IPS-20b (cell line): ENCODE data around the gene DCT.

ENCODE experiments used
- H3K27ac ChIP-seq: one replicate; pipeline ENCODE4 v1.5.1; 2013; ENCODE audit warnings: low read length
- H3K27me3 ChIP-seq: 2 replicates; pipeline ENCODE4 v1.6.1; 2013; ENCODE audit warnings: mild to moderate bottlenecking, low read length, inconsistent platforms; ENCODE audit not compliant: insufficient read depth
- H3K36me3 ChIP-seq: 2 replicates; pipeline ENCODE4 v1.6.1; 2013; ENCODE audit warnings: low read depth, mild to moderate bottlenecking, inconsistent platforms, low read length, moderate library complexity; ENCODE audit not compliant: insufficient read depth
- H3K4me1 ChIP-seq: 2 replicates; pipeline ENCODE4 v1.6.1; 2013; ENCODE audit warnings: mild to moderate bottlenecking, control low read depth, inconsistent platforms, low read length, moderate library complexity; ENCODE audit not compliant: insufficient read depth
- H3K4me3 ChIP-seq: 2 replicates; pipeline ENCODE4 v1.5.1; 2013; ENCODE audit warnings: mild to moderate bottlenecking, low read length, inconsistent platforms
- H3K9ac ChIP-seq: 2 replicates; pipeline ENCODE4 v1.6.1; 2013; ENCODE audit warnings: low read depth, mild to moderate bottlenecking, inconsistent platforms, low read length, moderate library complexity
- H3K9me3 ChIP-seq: 2 replicates; pipeline ENCODE4 v1.6.1; 2013; ENCODE audit warnings: mild to moderate bottlenecking, low read depth, low read length, inconsistent platforms; ENCODE audit not compliant: insufficient read depth

Gene DCT

DNA sequence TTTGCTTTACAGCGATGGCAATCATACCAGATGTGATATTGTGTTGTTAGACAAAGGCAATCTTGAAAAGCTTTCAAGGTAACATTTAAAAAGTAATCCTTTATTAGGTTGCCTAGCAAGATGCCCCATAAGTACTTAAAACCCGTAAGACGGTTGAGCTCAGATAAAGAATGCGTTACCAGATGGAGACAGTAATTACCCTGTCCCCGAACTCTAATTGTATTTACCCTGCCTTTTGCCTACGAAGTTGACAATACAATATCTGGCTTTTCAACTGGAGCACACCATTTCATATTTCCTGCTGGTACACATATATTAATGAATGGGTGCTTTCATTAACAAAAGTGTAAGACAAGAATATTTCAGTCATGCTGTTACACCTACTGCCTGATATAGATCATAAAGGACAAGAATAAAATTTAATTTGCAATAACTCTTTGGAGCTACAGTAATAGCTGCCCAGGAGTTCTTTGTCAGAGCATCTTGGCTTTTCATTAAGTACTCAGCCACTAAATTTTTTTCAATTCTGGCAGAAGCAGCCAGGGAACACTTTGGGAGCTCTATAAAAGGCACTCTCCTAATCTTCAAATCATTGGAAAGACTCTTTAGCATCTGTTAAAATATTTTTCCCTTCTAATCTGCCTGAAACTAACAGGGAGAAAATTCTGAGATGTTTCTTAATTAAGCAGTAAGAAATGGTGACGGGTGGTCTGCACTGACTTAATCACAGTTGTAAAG is 63.8 kb downstream of the DCT start:
- H3K27ac ChIP-seq: no peak overlapping the region
- no peaks in the 10 kb centered on the region for H3K36me3 ChIP-seq
- H3K9ac ChIP-seq: no peak overlapping the region
- H3K4me3 ChIP-seq: no peak overlapping the region
- no peaks in the 10 kb centered on the region for H3K4me1 ChIP-seq
- H3K9me3 ChIP-seq: no peaks in the 10 kb centered on the region
- H3K27me3 ChIP-seq: no peaks in the 10 kb centered on the region

DNA sequence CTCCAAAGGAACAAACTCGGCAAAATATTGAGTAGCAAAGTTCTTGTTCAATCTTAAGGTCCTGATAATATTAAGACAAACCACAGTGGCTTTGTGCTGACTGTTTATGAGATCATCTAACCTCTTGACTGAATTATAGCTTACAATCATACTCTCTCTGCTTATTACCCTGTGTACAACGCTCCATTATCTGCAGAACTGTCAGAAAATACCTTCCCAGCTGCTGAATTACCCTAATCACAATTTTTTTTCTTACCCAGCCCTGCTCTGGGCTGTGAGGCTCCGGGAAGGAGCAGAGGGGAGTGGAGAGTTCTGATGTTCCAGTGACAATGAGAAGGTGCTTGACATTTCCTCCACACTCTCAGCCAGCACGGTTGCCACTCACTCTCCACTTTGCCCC is 64.8 kb downstream of the DCT start:
- H3K27me3 ChIP-seq: no peaks in the 10 kb centered on the region
- H3K36me3 ChIP-seq: no peaks in the 10 kb centered on the region
- H3K9me3 ChIP-seq: no peaks in the 10 kb centered on the region
- no peak overlapping the region for H3K4me3 ChIP-seq
- no peak overlapping the region for H3K9ac ChIP-seq
- H3K4me1 ChIP-seq: no peaks in the 10 kb centered on the region
- no peak overlapping the region for H3K27ac ChIP-seq

DNA sequence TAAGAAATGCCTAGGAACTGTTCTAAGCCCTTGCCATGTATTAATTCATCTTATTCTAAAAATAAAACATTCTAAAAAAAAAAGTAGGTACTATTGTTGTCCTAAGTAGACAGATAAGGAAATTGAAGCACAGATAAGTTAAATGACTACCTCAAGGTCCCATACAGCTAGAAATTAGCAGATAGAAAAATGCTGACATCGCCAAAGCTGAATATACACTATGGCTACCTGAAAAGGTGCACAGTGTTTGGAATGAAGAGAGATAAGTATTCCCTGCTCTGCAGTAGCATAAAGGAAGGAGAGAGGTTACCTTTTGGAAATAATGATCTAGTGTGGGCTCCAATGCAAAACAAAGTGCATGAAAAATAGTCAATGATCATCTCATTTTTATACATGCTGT is 65.3 kb downstream of the DCT start:
- Histone ChIP-seq H3K4me1 (no peaks in the 10 kb centered on the region), H3K9ac (no peak overlapping the region), H3K27me3 (no peaks in the 10 kb centered on the region), H3K36me3 (no peaks in the 10 kb centered on the region), H3K9me3 (no peaks in the 10 kb centered on the region), H3K27ac (no peak overlapping the region), H3K4me3 (no peak overlapping the region)

DNA sequence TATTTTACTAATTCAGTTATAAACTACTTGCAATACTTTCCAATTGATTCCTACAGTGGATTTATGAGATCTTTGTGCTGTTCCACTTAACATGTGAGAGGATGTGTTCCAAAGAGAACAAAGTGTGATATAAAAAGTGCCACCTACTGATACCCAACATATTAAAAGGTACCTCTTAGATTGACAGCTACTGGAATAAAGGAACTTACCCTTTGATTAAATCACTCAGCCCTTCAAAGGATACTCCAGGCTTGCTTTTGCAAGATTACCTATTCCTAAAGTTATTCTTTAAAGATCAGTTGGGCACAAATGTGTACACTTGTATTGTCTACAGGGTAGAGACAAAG is 65.9 kb downstream of the DCT start:
- no peaks in the 10 kb centered on the region for H3K27me3 ChIP-seq
- no peaks in the 10 kb centered on the region for H3K4me1 ChIP-seq
- H3K36me3 ChIP-seq: no peaks in the 10 kb centered on the region
- H3K9me3 ChIP-seq: no peaks in the 10 kb centered on the region
- no peak overlapping the region for H3K4me3 ChIP-seq
- H3K9ac ChIP-seq: no peak overlapping the region
- no peak overlapping the region for H3K27ac ChIP-seq

DNA sequence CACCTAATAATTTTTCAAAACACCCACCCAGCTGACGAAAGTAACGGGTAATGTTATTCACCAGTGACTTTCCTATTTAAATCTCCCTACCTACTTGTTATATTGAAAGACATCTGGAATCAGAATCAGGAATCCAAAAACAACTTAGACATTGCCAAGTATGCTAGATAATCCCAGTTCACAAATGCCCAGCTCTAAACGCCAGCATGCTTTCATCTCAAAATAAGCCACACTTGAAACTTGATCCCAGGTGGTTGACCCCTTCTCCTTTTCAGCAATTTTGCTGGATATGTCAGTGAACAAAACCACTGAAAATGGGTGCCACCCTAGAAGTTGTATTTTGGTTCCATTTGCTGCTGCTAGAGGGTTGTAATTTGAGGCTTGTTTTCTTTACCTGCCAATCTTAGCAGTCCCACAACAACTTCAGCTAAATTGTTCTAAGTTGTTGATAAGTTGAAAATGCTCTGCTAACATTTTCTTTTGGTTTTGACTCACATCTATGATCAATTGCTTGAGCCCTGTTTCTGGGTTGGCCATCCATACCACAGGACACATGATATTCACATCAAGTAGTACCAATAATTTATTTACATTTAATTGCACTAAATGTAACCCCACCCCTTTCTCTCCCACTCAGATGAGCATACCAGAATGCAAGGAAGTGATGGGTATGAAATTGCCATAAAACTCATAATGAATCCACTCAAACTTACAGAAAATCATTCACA is 66.4 kb downstream of the DCT start:
- no peak overlapping the region for H3K27ac ChIP-seq
- H3K9me3 ChIP-seq: no peaks in the 10 kb centered on the region
- no peak overlapping the region for H3K4me3 ChIP-seq
- H3K9ac ChIP-seq: no peak overlapping the region
- H3K36me3 ChIP-seq: no peaks in the 10 kb centered on the region
- H3K27me3 ChIP-seq: no peaks in the 10 kb centered on the region
- H3K4me1 ChIP-seq: no peaks in the 10 kb centered on the region

DNA sequence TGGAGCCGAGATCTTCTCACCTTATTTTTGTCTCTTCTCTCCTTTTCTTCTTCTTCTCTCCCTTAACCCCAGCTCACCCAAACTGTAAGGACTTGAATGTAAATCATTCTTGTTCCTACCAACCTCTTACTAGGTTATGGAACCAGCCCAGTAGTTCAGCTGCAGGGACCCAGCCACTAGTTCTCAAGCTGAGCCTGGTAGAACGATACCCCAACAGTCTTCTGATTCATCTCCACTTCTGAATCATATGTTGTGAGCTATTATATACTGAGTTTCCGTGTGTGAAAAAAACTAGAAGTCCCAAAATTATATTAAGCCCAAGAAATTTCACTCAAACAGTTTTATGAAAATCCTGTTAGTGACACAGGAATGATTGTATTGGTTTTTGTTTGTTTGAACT is 67.7 kb downstream of the DCT start:
- Histone ChIP-seq H3K4me3 (no peak overlapping the region), H3K36me3 (no peaks in the 10 kb centered on the region), H3K9ac (no peak overlapping the region), H3K27ac (no peak overlapping the region), H3K9me3 (no peaks in the 10 kb centered on the region), H3K4me1 (no peaks in the 10 kb centered on the region), H3K27me3 (no peaks in the 10 kb centered on the region)

DNA sequence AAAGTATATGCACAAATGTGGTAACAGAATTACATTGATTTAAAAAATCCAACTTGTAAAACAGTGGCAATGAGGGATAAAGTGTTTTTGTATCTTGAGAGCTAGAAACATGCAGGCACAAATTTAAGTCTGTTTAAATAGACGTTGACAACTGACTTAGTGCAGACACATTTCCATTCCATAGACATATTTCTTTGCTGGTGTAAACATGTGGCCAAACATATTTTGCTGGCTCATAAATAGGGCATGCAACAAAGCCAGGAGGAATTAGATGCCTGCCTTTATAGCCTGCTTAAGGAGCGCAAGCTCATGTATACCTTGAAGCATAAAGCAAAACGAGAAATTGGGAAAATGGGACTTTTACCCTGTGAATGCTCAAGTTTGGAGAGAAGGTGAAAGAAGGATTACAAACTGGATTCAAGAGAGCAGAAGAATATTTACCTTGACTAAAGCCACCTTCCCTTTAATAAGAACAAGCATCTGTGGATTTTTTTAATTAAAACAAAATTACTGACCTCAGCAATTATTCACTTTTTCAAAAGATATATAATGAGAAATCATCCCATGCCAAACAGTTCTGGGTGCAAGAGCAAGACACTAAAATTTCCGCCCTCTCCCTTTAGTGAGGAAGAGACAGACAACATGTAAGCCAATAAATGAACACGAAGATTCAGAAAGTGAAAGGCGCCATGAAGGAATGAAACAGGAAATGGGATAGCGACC is 71.0 kb downstream of the DCT start:
- Histone ChIP-seq H3K27ac (no peak overlapping the region), H3K4me3 (no peak overlapping the region), H3K9me3 (no peaks in the 10 kb centered on the region), H3K4me1 (no peaks in the 10 kb centered on the region), H3K9ac (no peak overlapping the region), H3K36me3 (no peaks in the 10 kb centered on the region), H3K27me3 (no peaks in the 10 kb centered on the region)

DNA sequence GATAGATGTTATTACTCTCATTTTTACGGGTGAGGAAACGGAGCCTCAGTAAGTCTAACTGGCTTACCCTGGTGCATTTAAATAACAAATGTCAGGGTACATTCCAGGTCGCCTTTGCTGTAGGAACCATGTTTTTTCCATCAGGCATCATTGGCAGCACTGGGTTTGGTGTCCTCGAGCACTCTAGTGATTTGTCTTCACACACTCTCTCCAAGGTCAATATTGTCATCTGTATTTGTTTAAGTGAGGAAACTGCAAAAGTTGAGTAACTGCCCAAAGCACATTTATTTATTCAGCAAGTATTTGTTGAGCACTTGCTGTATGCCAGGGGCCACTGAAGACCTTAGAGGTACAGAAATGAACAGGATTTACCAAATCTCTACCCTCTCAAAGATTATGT is 78.6 kb downstream of the DCT start:
- H3K9ac ChIP-seq: no peak overlapping the region
- no peaks in the 10 kb centered on the region for H3K36me3 ChIP-seq
- H3K27ac ChIP-seq: no peak overlapping the region
- no peaks in the 10 kb centered on the region for H3K4me1 ChIP-seq
- H3K9me3 ChIP-seq: no peaks in the 10 kb centered on the region
- H3K4me3 ChIP-seq: no peak overlapping the region
- H3K27me3 ChIP-seq: no peaks in the 10 kb centered on the region

DNA sequence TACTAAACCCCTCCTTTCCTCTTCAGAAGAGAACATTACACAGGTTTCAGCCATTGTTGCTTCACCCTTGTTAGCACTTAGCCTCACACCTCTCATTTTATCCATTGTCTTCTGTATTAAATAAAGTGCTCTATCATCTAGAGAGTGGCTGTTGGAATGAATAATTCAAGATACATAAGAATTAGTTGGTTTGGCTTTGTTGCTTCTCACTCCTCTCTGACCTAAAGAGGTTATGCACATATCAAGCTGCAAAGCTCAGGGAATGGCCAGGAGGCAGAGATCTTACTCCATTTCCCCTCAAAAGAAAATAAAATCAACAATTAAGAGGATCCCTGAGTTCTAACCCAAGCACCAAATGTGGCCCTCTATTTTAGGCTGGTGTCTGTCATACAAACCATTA is 79.7 kb downstream of the DCT start:
- Histone ChIP-seq H3K9me3 (no peaks in the 10 kb centered on the region), H3K9ac (no peak overlapping the region), H3K4me3 (no peak overlapping the region), H3K27ac (no peak overlapping the region), H3K36me3 (no peaks in the 10 kb centered on the region), H3K27me3 (no peaks in the 10 kb centered on the region), H3K4me1 (no peaks in the 10 kb centered on the region)

DNA sequence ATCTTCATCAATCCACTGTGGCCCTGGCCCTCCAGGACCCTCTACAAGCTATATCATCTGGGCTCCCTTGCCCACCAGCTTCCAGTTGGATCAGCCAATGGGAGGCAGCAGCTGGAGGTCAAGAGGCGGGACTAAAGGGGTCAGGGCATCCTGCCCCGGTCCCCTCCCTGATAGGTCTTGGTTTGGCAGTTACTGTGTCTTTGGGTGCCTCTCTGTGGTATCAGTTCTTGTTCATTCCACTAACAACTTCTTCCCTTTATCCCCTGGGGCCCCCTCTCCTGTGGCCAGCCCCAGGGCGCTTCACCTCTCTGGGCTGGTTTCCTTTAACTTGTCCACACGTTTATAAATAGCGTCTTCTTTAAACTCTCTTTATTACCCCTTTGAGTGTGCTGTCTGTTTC is 83.6 kb downstream of the DCT start:
- Histone ChIP-seq H3K27me3 (no peaks in the 10 kb centered on the region), H3K4me3 (no peak overlapping the region), H3K9ac (no peak overlapping the region)

DNA sequence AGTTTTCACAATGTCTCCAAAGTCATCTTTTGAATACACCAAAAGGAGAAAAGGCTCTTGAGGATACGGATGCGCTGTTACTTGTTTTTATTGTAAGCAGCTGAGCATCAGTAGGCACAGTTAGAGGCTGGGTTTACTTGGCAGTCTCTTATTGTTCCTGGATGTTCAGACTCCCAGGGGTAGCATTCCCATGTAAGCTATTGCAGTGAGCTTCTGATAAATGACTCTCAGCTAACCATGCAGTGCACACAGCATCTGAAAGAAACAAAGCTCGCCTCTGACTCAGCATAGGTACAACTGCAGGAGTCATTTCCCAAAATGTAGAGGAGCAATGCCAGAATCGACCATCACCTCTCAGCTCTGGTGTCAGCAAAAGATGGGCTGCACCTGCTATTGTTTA is 84.8 kb downstream of the DCT start:
- no peaks in the 10 kb centered on the region for H3K4me1 ChIP-seq
- H3K9me3 ChIP-seq: no peaks in the 10 kb centered on the region
- H3K27ac ChIP-seq: no peak overlapping the region
- H3K36me3 ChIP-seq: no peaks in the 10 kb centered on the region
- H3K27me3 ChIP-seq: no peaks in the 10 kb centered on the region
- H3K4me3 ChIP-seq: no peak overlapping the region
- H3K9ac ChIP-seq: no peak overlapping the region

More for the DNA sequence above, 83.6 kb downstream of the DCT start:
- Histone ChIP-seq H3K9me3 (no peaks in the 10 kb centered on the region), H3K27ac (no peak overlapping the region), H3K36me3 (no peaks in the 10 kb centered on the region), H3K4me1 (no peaks in the 10 kb centered on the region)

DNA sequence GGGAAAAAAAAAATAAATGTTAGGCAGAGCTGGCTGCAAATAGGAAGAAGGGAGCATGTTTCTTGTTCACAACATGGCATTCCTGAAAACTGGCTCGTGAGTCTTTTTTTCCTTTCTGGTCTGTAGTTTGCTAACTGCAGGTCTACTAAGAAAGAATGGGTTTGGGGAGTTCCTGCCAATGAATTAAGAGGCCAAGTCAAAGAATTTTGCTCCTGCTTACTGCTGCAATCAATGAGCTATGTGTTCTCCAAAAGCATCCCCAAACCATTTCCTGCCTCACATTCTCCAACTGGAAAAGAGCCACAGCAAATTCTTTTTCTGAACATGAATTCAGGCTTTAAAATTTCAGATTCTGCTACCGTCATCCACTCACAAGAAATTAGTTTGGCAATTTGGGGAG is 88.6 kb downstream of the DCT start:
- no peaks in the 10 kb centered on the region for H3K36me3 ChIP-seq
- no peak overlapping the region for H3K9ac ChIP-seq
- no peak overlapping the region for H3K27ac ChIP-seq
- H3K9me3 ChIP-seq: no peaks in the 10 kb centered on the region
- H3K4me1 ChIP-seq: no peaks in the 10 kb centered on the region; the same call in 1 of the 2 replicates
- no peaks in the 10 kb centered on the region for H3K27me3 ChIP-seq
- H3K4me3 ChIP-seq: no peak overlapping the region
